Measurements from ENCODE around the gene UBC. TPM values are rescaled to one million over a fixed set of nuclear protein-coding genes. Genes with fewer than 3 reads are reported as not detected.

The UBC gene
- total RNA-seq, 1 donor from 2014 or later, result 1,249 TPM

GRCh38 chr12:124949066-124949465 lies 34.6 kb upstream of the UBC start:
- no peaks in the 10 kb centered on the region for H3K27me3 Mint-ChIP-seq (ENCODE audit: unreplicated experiment)
- TF ChIP-seq CTCF (IDR thresholded peaks at IDR 0.05), result no peak
- H3K4me1 Mint-ChIP-seq (ENCODE audit: unreplicated experiment), result no peaks in the 10 kb centered on the region
- H3K27ac Mint-ChIP-seq (ENCODE audit: unreplicated experiment), result no peak overlapping the region
- no peak for DNase-seq (ENCODE audit: extremely low spot score, unreplicated experiment)
- peaks cover 15% of the 10 kb centered on the region for H3K36me3 Mint-ChIP-seq (ENCODE audit: unreplicated experiment)
- no peak overlapping the region for H3K4me3 Mint-ChIP-seq (ENCODE audit: unreplicated experiment)
- no peaks in the 10 kb centered on the region for H3K9me3 Mint-ChIP-seq (ENCODE audit: unreplicated experiment)

- H3K27me3 Mint-ChIP-seq (ENCODE audit: unreplicated experiment), result no peaks in the 10 kb centered on the region
- H3K27ac Mint-ChIP-seq (ENCODE audit: unreplicated experiment), result no peak overlapping the region
- no peak for DNase-seq (ENCODE audit: extremely low spot score, unreplicated experiment)
- H3K4me1 Mint-ChIP-seq (ENCODE audit: unreplicated experiment), result no peaks in the 10 kb centered on the region
- H3K4me3 Mint-ChIP-seq (ENCODE audit: unreplicated experiment), result no peak overlapping the region
- no peak for TF ChIP-seq CTCF (IDR thresholded peaks at IDR 0.05)
- peaks cover 15% of the 10 kb centered on the region for H3K36me3 Mint-ChIP-seq (ENCODE audit: unreplicated experiment)
- H3K9me3 Mint-ChIP-seq (ENCODE audit: unreplicated experiment), result no peaks in the 10 kb centered on the region
These were observed 33.3 kb upstream of the UBC start for GRCh38 chr12:124947561-124948398.

GRCh38 chr12:124947013-124947412 lies 32.6 kb upstream of the UBC start:
- H3K27me3 Mint-ChIP-seq (ENCODE audit: unreplicated experiment), result no peaks in the 10 kb centered on the region
- H3K27ac Mint-ChIP-seq (ENCODE audit: unreplicated experiment), result no peak overlapping the region
- DNase-seq (ENCODE audit: extremely low spot score, unreplicated experiment), result no peak
- no peaks in the 10 kb centered on the region for H3K4me1 Mint-ChIP-seq (ENCODE audit: unreplicated experiment)
- peaks cover 15% of the 10 kb centered on the region for H3K36me3 Mint-ChIP-seq (ENCODE audit: unreplicated experiment)
- H3K9me3 Mint-ChIP-seq (ENCODE audit: unreplicated experiment), result no peaks in the 10 kb centered on the region
- no peak overlapping the region for H3K4me3 Mint-ChIP-seq (ENCODE audit: unreplicated experiment)
- TF ChIP-seq CTCF (IDR thresholded peaks at IDR 0.05), result no peak

GRCh38 chr12:124946447-124946793 lies 32.0 kb upstream of the UBC start:
- H3K36me3 Mint-ChIP-seq (ENCODE audit: unreplicated experiment), result peaks cover 15% of the 10 kb centered on the region
- no peak overlapping the region for H3K27ac Mint-ChIP-seq (ENCODE audit: unreplicated experiment)
- no peaks in the 10 kb centered on the region for H3K4me1 Mint-ChIP-seq (ENCODE audit: unreplicated experiment)
- no peaks in the 10 kb centered on the region for H3K9me3 Mint-ChIP-seq (ENCODE audit: unreplicated experiment)
- H3K4me3 Mint-ChIP-seq (ENCODE audit: unreplicated experiment), result no peak overlapping the region
- TF ChIP-seq CTCF (IDR thresholded peaks at IDR 0.05), result no peak
- H3K27me3 Mint-ChIP-seq (ENCODE audit: unreplicated experiment), result no peaks in the 10 kb centered on the region
- DNase-seq (ENCODE audit: extremely low spot score, unreplicated experiment), result no peak

- H3K36me3 Mint-ChIP-seq (ENCODE audit: unreplicated experiment), result peaks cover 3% of the 10 kb centered on the region
- no peak overlapping the region for H3K4me3 Mint-ChIP-seq (ENCODE audit: unreplicated experiment)
- no peak overlapping the region for H3K27ac Mint-ChIP-seq (ENCODE audit: unreplicated experiment)
- no peaks in the 10 kb centered on the region for H3K9me3 Mint-ChIP-seq (ENCODE audit: unreplicated experiment)
- no peak for TF ChIP-seq CTCF (IDR thresholded peaks at IDR 0.05)
- no peaks in the 10 kb centered on the region for H3K27me3 Mint-ChIP-seq (ENCODE audit: unreplicated experiment)
- peaks cover 17% of the 10 kb centered on the region for H3K4me1 Mint-ChIP-seq (ENCODE audit: unreplicated experiment)
- no peak for DNase-seq (ENCODE audit: extremely low spot score, unreplicated experiment)
These were observed 26.7 kb upstream of the UBC start for GRCh38 chr12:124941170-124941527.
